CD14-positive monocyte (primary cell): ENCODE measurements around the gene CHCHD6. TPM values are rescaled to one million over a fixed set of nuclear protein-coding genes. Genes with fewer than 3 reads are reported as not detected.

Experiments used
- DNase-seq, 3 donors: peaks; one replicate each; pipeline ENCODE4 v3.0.0-alpha.2; 2011 to 2022
- H2AFZ ChIP-seq: 2 replicates; pipeline ENCODE4 v1.6.0; 2012; ENCODE audit warnings: mild to moderate bottlenecking, low read depth, low read length, inconsistent platforms; ENCODE audit not compliant: insufficient read depth, poor library complexity, severe bottlenecking
- H3K27ac ChIP-seq, 2 donors: 1 replicate in 1 of 2; 2 replicates in 1 of 2; pipeline ENCODE4 v1.5.1; 2012 to 2013; ENCODE audit warnings: low read length in 2 of 2, control low read depth in 1 of 2, inconsistent platforms in 1 of 2, low read depth in 1 of 2, mild to moderate bottlenecking in 1 of 2
- H3K27me3 ChIP-seq, 2 donors: one replicate each; pipeline versions ENCODE4 v1.6.0 to v1.6.1; 2011 to 2013; ENCODE audit warnings: low read length in 2 of 2; ENCODE audit not compliant: control insufficient read depth in 2 of 2, insufficient read depth in 2 of 2
- H3K36me3 ChIP-seq, 2 donors: replicated peaks in 1 of 2; 1 replicate in 1 of 2; 2 replicates in 1 of 2; pipeline versions ENCODE4 v1.5.1 to v1.6.1; 2012 to 2013; ENCODE audit warnings: low read length in 2 of 2, control low read depth in 1 of 2, inconsistent platforms in 1 of 2, mild to moderate bottlenecking in 1 of 2; ENCODE audit not compliant: insufficient read depth in 2 of 2, control insufficient read depth in 1 of 2
- H3K4me1 ChIP-seq, 2 donors: 1 replicate in 1 of 2; 2 replicates in 1 of 2; pipeline versions ENCODE4 v1.5.1 to v1.6.1; 2012 to 2013; ENCODE audit warnings: low read length in 2 of 2, control low read depth in 1 of 2, inconsistent platforms in 1 of 2, mild to moderate bottlenecking in 1 of 2, moderate library complexity in 1 of 2; ENCODE audit not compliant: insufficient read depth in 2 of 2, control insufficient read depth in 1 of 2
- H3K4me2 ChIP-seq: replicated peaks from 2 replicates; pipeline ENCODE3; 2012; ENCODE audit warnings: low read length, moderate library complexity, mild to moderate bottlenecking; ENCODE audit not compliant: poor library complexity, severe bottlenecking; ENCODE audit errors: extremely low read depth
- H3K4me3 ChIP-seq, 3 experiments: fragments of 200-600 bp in 1 of 3; sonication (generic) in 1 of 3; replicated peaks in 1 of 3; 1 replicate in 2 of 3; 2 replicates in 1 of 3; pipeline ENCODE4 v1.5.1; 2011 to 2013; ENCODE audit warnings: low read length in 3 of 3, mild to moderate bottlenecking in 3 of 3, control low read depth in 2 of 3, low read depth in 2 of 3, inconsistent platforms in 1 of 3, moderate library complexity in 1 of 3
- H3K79me2 ChIP-seq: 2 replicates; pipeline ENCODE4 v1.6.0; 2012; ENCODE audit warnings: mild to moderate bottlenecking, control low read depth, inconsistent platforms, low read length, moderate library complexity; ENCODE audit not compliant: insufficient read depth
- H3K9ac ChIP-seq: 2 replicates; pipeline ENCODE4 v1.6.0; 2017; ENCODE audit warnings: low read length, mild to moderate bottlenecking; ENCODE audit not compliant: insufficient read depth, poor library complexity, severe bottlenecking
- H3K9me3 ChIP-seq, 2 donors: replicated peaks in 1 of 2; 1 replicate in 1 of 2; 2 replicates in 1 of 2; pipeline versions ENCODE4 v1.5.1 to v1.6.1; 2012 to 2013; ENCODE audit warnings: low read length in 2 of 2, control low read depth in 1 of 2; ENCODE audit not compliant: control insufficient read depth in 1 of 2, insufficient read depth in 1 of 2
- H4K20me1 ChIP-seq: 2 replicates; pipeline ENCODE4 v1.6.0; 2012; ENCODE audit warnings: mild to moderate bottlenecking, low read length, control low read depth, moderate library complexity; ENCODE audit not compliant: insufficient read depth
- H3K27ac Mint-ChIP-seq, 7 donors: one replicate each; pipeline ENCODE4 v1.8.0; 2020; ENCODE audit warnings: mild to moderate bottlenecking in 7 of 7, mixed read lengths in 7 of 7, moderate library complexity in 6 of 7, inconsistent platforms in 2 of 7
- H3K27me3 Mint-ChIP-seq, 3 donors: one replicate each; pipeline ENCODE4 v1.8.0; 2021 to 2022; ENCODE audit warnings: low read depth in 3 of 3, mild to moderate bottlenecking in 3 of 3, mixed read lengths in 3 of 3, moderate library complexity in 3 of 3, inconsistent platforms in 1 of 3
- H3K36me3 Mint-ChIP-seq, 2 donors: one replicate each; pipeline ENCODE4 v1.8.0; 2020; ENCODE audit warnings: mixed read lengths in 2 of 2, inconsistent platforms in 1 of 2, mild to moderate bottlenecking in 1 of 2
- H3K4me1 Mint-ChIP-seq: one replicate; pipeline ENCODE4 v1.8.0; 2020; ENCODE audit warnings: mild to moderate bottlenecking, mixed read lengths
- H3K4me3 Mint-ChIP-seq, 2 donors: one replicate each; pipeline ENCODE4 v1.8.0; 2020; ENCODE audit warnings: mild to moderate bottlenecking in 2 of 2, mixed read lengths in 2 of 2, moderate library complexity in 1 of 2
- H3K9me3 Mint-ChIP-seq, 7 donors: one replicate each; pipeline ENCODE4 v1.8.0; 2020 to 2022; ENCODE audit warnings: mixed read lengths in 7 of 7, mild to moderate bottlenecking in 6 of 7, moderate library complexity in 6 of 7, inconsistent platforms in 2 of 7
- CTCF ChIP-seq: fragments of 200-600 bp; IDR thresholded peaks from one replicate; pipeline ENCODE4 v1.8.0; 2022; ENCODE audit warnings: antibody characterized with exemption, mild to moderate bottlenecking
- WGBS: methylation state at CpG from one replicate; pipeline ENCODE4 v1.1.5; 2013; ENCODE audit warnings: missing lambda C conversion rate; ENCODE audit not compliant: insufficient coverage; 5-methylcytosine and 5-hydroxymethylcytosine counted together
- intact Hi-C, 2 donors: fragments of 100-400 bp; cut with micrococcal nuclease; formaldehyde crosslinking; loops; one replicate each; pipeline versions ENCODE4 v1.15.0 to v1.15.1; 2023
- polyA plus RNA-seq, 3 donors: library from polyadenylated mRNA; depleted of rRNA in 1 of 3; unstranded in 2 of 3; stranded (reverse) in 1 of 3; fragments of 300-500 nt in 2 of 3; fragments of >200 nt in 1 of 3; fragmentation: Illumina TruSeq in 2 of 3; gene quantifications; 1 replicate in 2 of 3; 2 replicates in 1 of 3; pipeline ENCODE4 v1.2.3, GENCODE V29; 2012 to 2021

CHCHD6 gene
- polyA plus RNA-seq, 3 donors: 1.1 to 1.8 (median 1.8) TPM

GRCh38 chr3:126992776-126993175 is 288.7 kb downstream of the CHCHD6 start:
- no peaks in the 10 kb centered on the region for H4K20me1 ChIP-seq
- no peak for TF ChIP-seq CTCF
- H3K9me3 ChIP-seq: no peaks in the 10 kb centered on the region
- H3K36me3 ChIP-seq: no peaks in the 10 kb centered on the region
- no peak overlapping the region for H3K27ac Mint-ChIP-seq
- no peak for DNase-seq
- no peaks in the 10 kb centered on the region for H3K4me1 ChIP-seq
- no peaks in the 10 kb centered on the region for H3K79me2 ChIP-seq
- no peak overlapping the region for H3K4me3 Mint-ChIP-seq
- WGBS: 81% methylated on average over 3 of the region's 8 CpGs
- H3K27ac ChIP-seq: no peak overlapping the region
- no peak overlapping the region for H3K9ac ChIP-seq
- no peaks in the 10 kb centered on the region for H3K27me3 ChIP-seq
- no peaks in the 10 kb centered on the region for H3K4me1 Mint-ChIP-seq
- H2AFZ ChIP-seq: no peak overlapping the region
- no peak overlapping the region for H3K4me3 ChIP-seq
- no peaks in the 10 kb centered on the region for H3K36me3 Mint-ChIP-seq
- H3K4me2 ChIP-seq: no peak overlapping the region
- peaks cover 0 to 5% (median 4%) of the 10 kb centered on the region in 3 donors for H3K27me3 Mint-ChIP-seq
- intact Hi-C loops: no loop called here
- peaks cover 0 to 3% (median 0%) of the 10 kb centered on the region in 7 donors for H3K9me3 Mint-ChIP-seq

- H3K9me3 Mint-ChIP-seq: peaks cover 0 to 3% (median 0%) of the 10 kb centered on the region in 7 donors
- no peak overlapping the region for H3K27ac Mint-ChIP-seq
- no peak for TF ChIP-seq CTCF
- WGBS: 95% methylated on average over 7 of the region's 9 CpGs
- Histone ChIP-seq H3K27ac (no peak overlapping the region), H3K27me3 (no peaks in the 10 kb centered on the region), H3K4me2 (no peak overlapping the region), H3K4me3 (no peak overlapping the region), H4K20me1 (no peaks in the 10 kb centered on the region), H3K4me1 (no peaks in the 10 kb centered on the region), H3K9me3 (no peaks in the 10 kb centered on the region), H2AFZ (no peak overlapping the region), H3K79me2 (no peaks in the 10 kb centered on the region), H3K36me3 (no peaks in the 10 kb centered on the region), H3K9ac (no peak overlapping the region)
- intact Hi-C loops: no loop called here
- H3K27me3 Mint-ChIP-seq: peaks cover 0 to 5% (median 4%) of the 10 kb centered on the region in 3 donors
- H3K4me1 Mint-ChIP-seq: no peaks in the 10 kb centered on the region
- no peaks in the 10 kb centered on the region for H3K36me3 Mint-ChIP-seq
- no peak overlapping the region for H3K4me3 Mint-ChIP-seq
- DNase-seq: no peak
These were observed 289.4 kb downstream of the CHCHD6 start for GRCh38 chr3:126993436-126993835.
